A673 (cell line): Measurements from ENCODE around the gene SPACA6. TPM values are rescaled to one million over a fixed set of nuclear protein-coding genes. Genes with fewer than 3 reads are reported as not detected.

Experiments
- BruUV-seq: library from RNA; stranded (reverse); fragments of 400-500 nt; replicated peaks from 2 replicates; lab custom pipeline; 2021; lab: Mats Ljungman, UMichigan
- CTCF ChIA-PET: fragments of 300-600 bp; sonication (Branson Sonifier 250); formaldehyde crosslinking; loops from one replicate; lab custom pipeline; 2022; ENCODE audit warnings: antibody characterized with exemption; lab: Charles Lee
- POLR2A ChIA-PET: fragments of 300-600 bp; sonication (Branson Sonifier 250); formaldehyde crosslinking; loops from one replicate; lab custom pipeline; 2022; ENCODE audit warnings: antibody characterized with exemption; ENCODE audit not compliant: low non-redundant PET; lab: Charles Lee
- DNase-seq: peaks from one replicate; pipeline ENCODE4 v3.0.0-alpha.2; 2015; ENCODE audit warnings: low spot score
- H3K27ac ChIP-seq: fragments of 200-600 bp; sonication (generic); 2 replicates; pipeline ENCODE4 v1.5.1; 2016; ENCODE audit warnings: mixed run types, low read depth, mild to moderate bottlenecking, mixed read lengths, antibody characterized with exemption, low read length; ENCODE audit not compliant: poor library complexity, severe bottlenecking
- H3K27me3 ChIP-seq: fragments of 200-600 bp; sonication (generic); replicated peaks from 2 replicates; pipeline ENCODE4 v1.6.1; 2017; ENCODE audit warnings: mixed run types, low read depth, mild to moderate bottlenecking, mixed read lengths, antibody characterized with exemption, low read length; ENCODE audit not compliant: insufficient read depth, poor library complexity
- H3K36me3 ChIP-seq: fragments of 200-600 bp; sonication (generic); 2 replicates; pipeline ENCODE4 v1.6.1; 2016; ENCODE audit warnings: mixed run types, mild to moderate bottlenecking, mixed read lengths, antibody characterized with exemption, low read length; ENCODE audit not compliant: insufficient read depth, poor library complexity, severe bottlenecking
- H3K4me1 ChIP-seq: fragments of 200-600 bp; sonication (generic); 2 replicates; pipeline ENCODE4 v1.6.1; 2017; ENCODE audit warnings: mixed run types, mild to moderate bottlenecking, mixed read lengths, antibody characterized with exemption, low read length; ENCODE audit not compliant: insufficient read depth, poor library complexity, severe bottlenecking
- H3K4me3 ChIP-seq: fragments of 200-600 bp; sonication (generic); 2 replicates; pipeline ENCODE4 v1.5.1; 2016; ENCODE audit warnings: low read depth, mixed run types, mild to moderate bottlenecking, mixed read lengths, low read length; ENCODE audit not compliant: poor library complexity, severe bottlenecking
- H3K9me3 ChIP-seq: fragments of 200-600 bp; sonication (generic); 2 replicates; pipeline ENCODE4 v1.6.1; 2016; ENCODE audit warnings: mixed run types, low read depth, mild to moderate bottlenecking, mixed read lengths, antibody characterized with exemption, low read length; ENCODE audit not compliant: poor library complexity, severe bottlenecking
- CTCF ChIP-seq: fragments of 300-800, 200-600 bp; sonication (generic); conservative IDR thresholded peaks from 2 replicates; pipeline ENCODE4 v1.5.1; 2017; ENCODE audit warnings: low read depth, mild to moderate bottlenecking, antibody characterized with exemption, low read length, moderate library complexity, mixed read lengths
- EZH2 ChIP-seq: fragments of 200-600 bp; sonication (generic); IDR thresholded peaks from 2 replicates; pipeline ENCODE4 v1.6.1; 2017; ENCODE audit warnings: borderline replicate concordance, low read depth, mild to moderate bottlenecking, mixed read lengths, antibody characterized with exemption, low read length; ENCODE audit not compliant: poor library complexity, severe bottlenecking
- intact Hi-C: fragments of 100-400 bp; cut with micrococcal nuclease; formaldehyde crosslinking; loops from one replicate; pipeline ENCODE4 v1.10.0; 2022; ENCODE audit not compliant: unreplicated experiment
- total RNA-seq: library from RNA; stranded (reverse); gene quantifications from 2 replicates; pipeline ENCODE4 v1.2.3, GENCODE V29; 2021

Gene SPACA6
- total RNA-seq, 1 experiment from 2014 or later: 28.6 TPM

DNA sequence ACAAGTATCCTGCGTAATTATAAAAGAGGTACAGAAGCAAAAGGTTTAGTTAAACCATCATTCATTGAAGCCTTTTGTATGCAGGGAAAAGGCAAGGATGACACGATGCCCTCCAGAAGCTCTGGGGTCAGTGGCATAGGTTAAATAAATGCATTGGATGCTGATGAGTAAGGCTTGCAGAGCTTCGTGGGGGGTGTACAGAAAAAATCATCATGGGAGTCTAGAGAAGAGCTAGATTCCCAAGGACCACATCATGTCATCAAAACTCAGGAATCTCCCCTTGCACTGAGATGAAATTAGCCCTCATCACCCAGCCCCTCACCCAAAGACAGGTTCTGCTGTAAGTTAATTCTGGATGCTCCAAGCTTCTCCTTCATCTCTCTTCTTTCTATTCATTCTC lies 50.3 kb downstream of the SPACA6 start:
- DNase-seq: no peak
- Histone ChIP-seq H3K4me3 (no peak overlapping the region), H3K27ac (no peak overlapping the region), H3K9me3 (no peaks in the 10 kb centered on the region), H3K4me1 (no peaks in the 10 kb centered on the region), H3K27me3 (peaks cover 15% of the 10 kb centered on the region), H3K36me3 (no peaks in the 10 kb centered on the region)
- intact Hi-C loops: no loop called here
- BruUV-seq: no TSS peak
- no peak for TF ChIP-seq EZH2
- no peak for TF ChIP-seq CTCF
- ChIA-PET POLR2A (no interaction called here), CTCF (no interaction called here)

DNA sequence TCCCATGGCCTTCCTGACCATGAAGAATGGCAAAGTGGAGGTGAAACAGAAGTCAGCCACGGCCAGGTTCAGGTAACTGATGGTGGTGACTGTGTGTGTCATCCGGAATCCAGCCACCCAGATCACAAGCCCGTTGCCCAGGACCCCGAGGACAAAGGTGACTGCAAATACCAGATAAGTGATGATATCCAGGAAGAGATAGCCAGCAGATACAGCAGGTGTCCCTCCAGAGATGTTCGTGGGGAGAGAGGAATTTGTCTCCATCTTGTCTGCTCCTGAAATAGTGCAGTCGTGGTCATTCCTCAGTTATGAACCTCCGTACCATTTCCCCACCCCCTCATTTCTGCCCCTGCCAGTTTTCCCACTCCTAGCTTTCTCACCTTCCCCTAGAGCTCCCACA lies 53.6 kb downstream of the SPACA6 start:
- BruUV-seq: no TSS peak
- POLR2A ChIA-PET: no interaction called here
- Histone ChIP-seq H3K4me1 (no peaks in the 10 kb centered on the region), H3K9me3 (no peaks in the 10 kb centered on the region), H3K36me3 (no peaks in the 10 kb centered on the region), H3K4me3 (no peak overlapping the region), H3K27me3 (peaks cover 8% of the 10 kb centered on the region), H3K27ac (no peak overlapping the region)
- DNase-seq: no peak
- TF ChIP-seq CTCF (no peak), EZH2 (no peak)
- CTCF ChIA-PET: no interaction called here
- intact Hi-C loops: no loop called here

DNA sequence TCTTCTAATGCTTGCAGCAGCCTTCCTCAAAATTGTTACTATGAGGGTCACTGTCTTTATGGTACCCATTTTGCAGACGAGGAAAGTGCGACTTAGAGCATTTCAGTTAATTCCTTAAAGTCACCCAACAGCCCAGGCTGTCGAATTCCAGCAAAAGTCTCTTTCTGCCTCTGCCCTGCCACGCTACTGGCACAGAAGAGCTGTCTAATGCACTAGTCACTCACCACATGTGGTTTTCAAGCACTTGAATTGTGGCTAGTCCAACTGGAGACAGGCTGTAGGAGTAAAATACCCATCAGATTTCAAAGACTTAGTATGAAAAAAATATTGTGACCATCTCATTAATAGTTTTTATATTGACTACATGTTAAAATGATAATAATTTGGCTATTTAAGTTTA lies 56.8 kb downstream of the SPACA6 start:
- BruUV-seq: no TSS peak
- Histone ChIP-seq H3K4me3 (no peak overlapping the region), H3K27me3 (peaks cover 10% of the 10 kb centered on the region), H3K27ac (no peak overlapping the region), H3K4me1 (no peaks in the 10 kb centered on the region), H3K9me3 (no peaks in the 10 kb centered on the region), H3K36me3 (no peaks in the 10 kb centered on the region)
- intact Hi-C loops: no loop called here
- no peak for DNase-seq
- TF ChIP-seq EZH2: no peak
- TF ChIP-seq CTCF: no peak
- ChIA-PET POLR2A (no interaction called here), CTCF (no interaction called here)
